Posterior cingulate gyrus (tissue), 11 donors: ENCODE results near the gene ZBTB20.
A peak's percentile ranks its signal among the peaks of the same experiment; 100 is the strongest.

ENCODE experiments used
- DNase-seq, 10 donors: peaks; one replicate each; pipeline versions ENCODE4 v3.0.0 to v3.0.0-alpha.2; 2020 to 2021; ENCODE audit warnings: mixed read lengths in 3 of 10
- intact Hi-C: fragments of 100-400 bp; cut with DNase I; formaldehyde crosslinking; loops from one replicate; pipeline ENCODE4 v1.15.1; 2023

The ZBTB20 gene

GRCh38 chr3:114664006-114664405 lies 483.1 kb downstream of the ZBTB20 start:
- intact Hi-C loops = no loop called here
- DNase-seq = no peak

GRCh38 chr3:114660808-114661207 lies 486.3 kb downstream of the ZBTB20 start:
- no peak for DNase-seq
- intact Hi-C loops = no loop called here

DNA sequence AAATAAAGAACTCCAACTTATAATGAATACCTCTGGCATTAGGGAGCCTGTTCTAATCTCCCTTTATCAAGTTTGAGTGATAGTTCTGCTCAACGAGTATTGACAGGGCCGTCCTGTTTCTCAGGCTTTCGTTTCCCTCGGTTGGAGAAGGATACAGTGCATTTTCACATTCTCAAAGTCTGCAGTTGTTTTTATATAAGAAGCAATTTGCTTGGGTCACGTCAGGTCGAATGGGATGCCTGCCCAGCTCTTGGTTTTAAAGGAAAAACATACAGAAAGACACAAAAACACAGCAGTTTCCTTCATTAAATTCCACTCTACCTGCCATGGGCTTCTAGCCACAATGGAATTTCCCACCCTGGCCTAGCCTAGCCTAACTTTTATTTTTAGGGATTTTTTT lies 487.0 kb downstream of the ZBTB20 start:
- peak in 3 of 10 donors; percentile 9 to 63 (median 32) for DNase-seq
- intact Hi-C loops = no loop called here

DNA sequence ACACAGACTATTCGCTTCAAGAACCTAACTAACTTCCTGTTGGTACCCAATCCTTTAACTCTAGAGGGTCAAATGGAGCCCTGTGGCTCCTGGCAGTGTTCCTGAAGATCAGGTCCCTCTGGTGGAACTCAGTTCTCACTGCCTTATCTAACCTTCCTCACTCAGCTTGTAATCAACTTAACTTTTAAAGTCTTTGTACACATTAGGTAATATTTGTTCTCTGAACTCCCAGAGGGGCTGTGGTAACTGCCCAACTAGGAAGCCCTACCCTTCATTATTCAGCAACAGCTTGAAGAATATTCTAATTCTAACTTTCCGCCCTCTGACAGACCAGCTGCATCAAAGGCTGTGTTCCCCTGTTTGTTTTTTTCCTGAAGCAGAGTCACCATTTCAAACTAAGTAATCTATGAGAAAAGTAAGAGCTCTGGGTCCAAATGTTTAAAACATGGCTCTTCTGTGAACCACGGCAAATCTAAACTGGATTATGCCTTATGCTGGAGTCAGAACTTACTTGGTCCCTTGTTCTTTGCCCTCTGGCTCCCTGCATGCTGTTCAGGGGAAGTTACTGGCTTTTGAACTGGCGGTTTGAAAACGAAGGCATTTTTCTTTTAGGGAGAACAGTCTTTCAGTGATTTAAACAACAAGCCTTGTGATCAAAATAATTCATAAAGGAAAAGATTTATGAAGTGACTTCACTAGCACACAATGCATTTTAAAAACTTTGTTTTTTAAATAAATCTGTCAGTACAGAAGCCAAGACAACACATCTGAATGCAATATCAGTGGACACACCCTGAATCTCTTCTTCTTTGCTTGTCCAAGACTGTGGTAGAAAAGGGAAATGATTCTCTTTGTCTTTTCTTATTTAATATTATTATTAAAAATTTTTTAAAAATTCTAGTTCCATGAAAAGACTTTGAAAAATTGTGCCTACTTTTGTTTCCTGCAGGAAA lies 487.7 kb downstream of the ZBTB20 start:
- no peak for DNase-seq
- intact Hi-C loops = no loop called here

GRCh38 chr3:114651555-114651954 lies 495.5 kb downstream of the ZBTB20 start:
- intact Hi-C loops = no loop called here

GRCh38 chr3:114650808-114651207 lies 496.3 kb downstream of the ZBTB20 start:
- DNase-seq = no peak
- intact Hi-C loops = no loop called here

More at GRCh38 chr3:114651555-114651954, 495.5 kb downstream of the ZBTB20 start:
- no peak for DNase-seq

GRCh38 chr3:114649331-114649730 lies 497.8 kb downstream of the ZBTB20 start:
- intact Hi-C loops = no loop called here

DNA sequence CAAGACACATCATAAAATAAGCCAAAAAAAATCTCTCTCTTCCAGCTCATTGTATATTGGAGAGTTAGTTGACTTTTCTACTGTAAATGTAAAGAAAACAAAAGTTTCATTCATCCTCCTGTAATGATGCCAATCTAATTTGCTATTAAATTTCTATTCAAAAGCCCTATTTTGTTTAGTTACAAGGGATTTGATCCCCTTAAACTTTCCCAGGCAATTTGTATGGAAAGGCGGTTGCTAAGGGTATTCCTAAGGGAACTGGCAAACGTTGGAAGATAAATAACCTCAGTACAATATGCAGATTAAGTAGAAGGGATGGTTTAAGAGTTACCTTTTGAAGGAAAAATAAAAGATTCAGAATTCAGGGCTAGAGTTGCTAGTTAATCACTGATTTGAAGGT lies 500.6 kb downstream of the ZBTB20 start:
- intact Hi-C loops = no loop called here
- no peak for DNase-seq

More at GRCh38 chr3:114649331-114649730, 497.8 kb downstream of the ZBTB20 start:
- no peak for DNase-seq

GRCh38 chr3:114645392-114645791 lies 501.7 kb downstream of the ZBTB20 start:
- intact Hi-C loops = no loop called here
- DNase-seq = no peak

DNA sequence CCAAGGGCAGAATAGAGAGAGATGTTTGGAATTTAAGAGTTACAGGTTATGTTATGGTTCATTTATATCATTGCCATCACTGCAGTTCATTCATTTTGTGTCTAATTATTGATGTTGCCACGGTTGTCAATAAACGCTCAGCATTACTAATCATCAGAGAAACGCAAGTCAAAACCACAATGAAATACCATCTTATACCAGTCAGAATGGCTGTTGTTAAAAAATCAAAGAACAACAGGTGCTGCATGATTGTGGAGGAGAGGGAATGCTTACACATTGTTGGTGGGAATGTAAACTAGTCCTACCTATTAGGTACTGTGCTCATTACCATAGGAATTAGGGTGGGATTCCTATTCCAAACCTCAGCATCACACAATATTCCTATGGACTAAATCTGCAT lies 502.7 kb downstream of the ZBTB20 start:
- DNase-seq = no peak
- intact Hi-C loops = no loop called here

DNA sequence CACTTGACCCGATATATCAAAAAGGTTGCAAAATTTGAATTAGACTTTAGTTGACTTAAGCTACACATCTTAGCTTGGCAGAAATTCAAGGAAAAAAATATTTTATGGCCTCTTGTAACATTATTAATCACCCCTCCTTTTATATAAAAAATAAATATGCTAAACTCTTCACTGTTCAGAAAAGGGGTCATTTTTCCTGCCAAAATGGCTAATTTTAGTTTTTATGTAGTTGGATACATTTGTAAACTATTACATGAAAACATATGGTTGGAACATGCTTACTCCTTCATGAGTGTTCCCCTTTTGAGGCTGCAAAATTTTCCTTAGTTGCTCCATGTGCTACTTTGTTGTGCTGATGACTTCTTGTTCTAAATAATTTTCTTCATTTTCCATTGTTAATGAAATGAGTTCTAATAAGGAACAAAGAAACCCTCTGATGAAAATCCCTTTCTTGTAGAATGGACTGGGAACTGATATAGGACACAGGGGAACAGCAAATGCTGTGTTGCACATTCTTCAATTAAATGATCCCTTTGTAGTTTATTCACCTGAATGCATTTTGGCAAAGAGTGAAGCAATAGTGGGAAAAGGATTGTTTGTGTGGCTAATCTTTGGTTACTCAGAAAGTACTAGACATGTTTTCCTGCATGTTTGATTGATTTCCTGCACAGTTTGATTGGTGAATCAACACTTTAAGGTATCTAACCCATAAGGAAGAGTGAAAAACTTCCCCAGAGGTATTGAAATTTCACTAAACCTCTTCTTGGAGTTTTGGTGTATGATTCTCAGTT lies 503.9 kb downstream of the ZBTB20 start:
- no peak for DNase-seq
- intact Hi-C loops = no loop called here

DNA sequence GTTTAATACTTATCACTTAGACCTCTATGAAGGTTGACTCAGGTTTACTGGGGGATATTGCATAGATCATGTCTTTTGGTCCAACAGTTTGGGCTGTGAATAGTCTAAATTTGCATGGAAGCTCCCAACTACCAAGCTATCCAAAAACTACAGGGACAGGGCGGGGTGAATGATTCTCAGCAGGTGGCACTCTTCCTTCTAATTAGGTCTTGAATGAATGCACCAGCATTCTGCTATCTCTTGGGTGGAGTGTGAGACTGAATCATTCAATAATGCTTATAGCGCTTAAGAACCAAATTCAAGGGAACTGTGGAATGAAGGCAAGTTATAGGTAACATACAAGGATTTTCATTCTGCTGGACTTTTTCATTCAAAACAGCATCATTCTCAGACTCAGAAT lies 507.0 kb downstream of the ZBTB20 start:
- DNase-seq = no peak
- intact Hi-C loops = no loop called here

DNA sequence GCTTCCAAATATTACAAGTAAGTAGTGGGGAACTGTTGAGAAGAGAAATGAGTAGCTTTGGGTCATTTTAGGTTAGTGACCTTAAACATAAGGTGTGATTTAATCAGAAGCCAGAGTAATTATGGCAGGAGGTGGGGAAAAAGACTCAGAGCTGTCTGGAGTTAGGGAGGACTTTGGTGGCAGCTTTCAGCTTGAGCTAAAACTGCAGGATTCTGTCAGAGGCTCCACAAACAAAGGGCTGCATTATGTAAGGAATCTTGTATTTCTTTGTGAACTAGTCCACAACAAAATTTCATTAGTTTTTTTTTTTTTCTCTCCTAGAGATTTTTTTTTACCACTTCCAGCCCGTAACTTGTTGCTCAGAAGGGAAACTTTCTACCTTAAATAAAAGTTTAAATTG lies 507.9 kb downstream of the ZBTB20 start:
- DNase-seq = no peak
- intact Hi-C loops = no loop called here

DNA sequence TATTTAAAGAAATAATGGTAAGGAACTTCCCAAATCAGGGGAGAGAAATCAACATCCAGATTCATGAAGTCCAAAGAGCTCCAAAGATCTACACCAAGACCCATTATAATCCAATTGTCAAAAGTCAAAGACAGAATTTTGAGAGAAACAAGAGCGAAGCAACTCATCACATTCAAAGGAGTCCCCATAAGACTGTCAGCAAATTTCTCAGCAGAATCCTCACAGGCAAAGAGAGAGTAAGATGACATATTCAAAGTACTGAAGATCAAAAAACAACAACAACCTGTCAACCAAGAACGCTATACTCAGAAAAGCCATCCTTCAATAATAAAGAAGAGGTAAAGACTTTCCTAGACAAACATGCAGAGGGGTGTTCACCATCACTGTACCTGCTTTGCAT lies 511.2 kb downstream of the ZBTB20 start:
- DNase-seq = no peak
- intact Hi-C loops = no loop called here

GRCh38 chr3:114634635-114635034 lies 512.5 kb downstream of the ZBTB20 start:
- intact Hi-C loops = no loop called here
- no peak for DNase-seq

DNA sequence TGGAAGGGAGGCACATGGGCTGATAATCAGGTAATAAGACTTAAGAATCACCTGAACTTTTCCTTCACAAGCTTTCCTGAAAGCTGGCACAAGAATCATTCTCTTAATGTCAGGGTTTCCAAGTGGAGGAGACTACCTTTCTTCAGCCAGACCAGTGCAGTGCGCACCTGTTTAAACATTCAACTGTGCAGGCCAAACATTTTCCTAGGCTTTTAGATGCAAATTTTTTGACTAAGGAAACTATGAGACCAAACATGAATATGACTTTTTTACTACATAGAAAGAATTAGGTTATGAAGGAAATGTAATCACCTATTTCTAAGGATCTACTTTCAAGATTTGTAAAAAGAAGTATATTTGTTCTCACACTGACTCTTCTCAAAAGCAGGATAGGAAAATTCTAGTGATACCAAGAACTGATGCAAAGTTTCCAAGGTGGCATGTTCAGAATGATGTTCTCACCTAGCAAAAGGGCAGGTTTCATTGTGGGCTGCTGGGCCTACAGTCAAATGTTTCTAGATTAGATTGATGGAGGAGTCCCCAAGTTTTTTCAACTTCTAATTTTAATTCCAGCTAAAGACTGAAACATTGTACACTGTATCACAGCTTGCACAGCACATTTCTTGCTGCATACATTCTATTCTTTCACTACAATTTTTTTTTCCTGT lies 514.2 kb downstream of the ZBTB20 start:
- intact Hi-C loops = no loop called here
- no peak for DNase-seq

DNA sequence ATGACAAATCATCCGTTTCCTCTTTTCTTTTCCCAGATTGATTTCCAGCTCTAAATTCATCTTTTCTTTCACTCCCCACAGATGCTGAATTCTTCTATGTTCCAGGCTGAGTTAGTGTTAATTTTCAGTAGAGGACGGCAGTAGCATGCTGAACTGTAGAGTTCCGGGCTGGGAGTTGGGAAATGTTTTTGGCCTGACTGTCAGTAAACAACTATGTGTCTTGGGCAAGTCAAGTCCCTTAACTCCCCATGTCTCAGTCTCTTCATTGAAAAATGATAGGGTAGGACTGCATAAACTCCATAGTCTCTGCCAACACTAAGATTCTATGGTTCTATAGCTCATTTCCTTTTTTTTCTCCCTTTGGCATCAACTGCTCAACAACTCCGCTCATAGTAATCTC lies 519.3 kb downstream of the ZBTB20 start:
- intact Hi-C loops = no loop called here
- DNase-seq = no peak

DNA sequence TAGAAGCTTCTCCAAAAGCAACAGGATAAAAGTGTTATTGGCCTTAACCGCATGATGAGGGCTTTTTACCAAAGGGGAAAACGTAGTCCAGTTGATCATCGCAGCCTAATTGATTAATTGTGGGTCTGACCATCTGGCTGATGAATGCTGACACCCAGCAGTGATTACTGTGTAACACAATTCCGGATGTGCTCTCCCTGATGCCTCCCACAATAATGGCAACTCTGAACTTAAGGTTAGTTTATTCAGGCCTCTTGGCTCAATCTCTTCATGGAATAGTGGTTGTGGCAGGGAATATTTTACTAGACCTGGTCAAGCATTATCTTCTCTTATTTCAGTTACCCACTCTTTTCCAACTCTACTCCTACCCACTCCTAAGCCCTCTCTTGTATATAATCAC lies 520.3 kb downstream of the ZBTB20 start:
- DNase-seq = no peak
- intact Hi-C loops = no loop called here

DNA sequence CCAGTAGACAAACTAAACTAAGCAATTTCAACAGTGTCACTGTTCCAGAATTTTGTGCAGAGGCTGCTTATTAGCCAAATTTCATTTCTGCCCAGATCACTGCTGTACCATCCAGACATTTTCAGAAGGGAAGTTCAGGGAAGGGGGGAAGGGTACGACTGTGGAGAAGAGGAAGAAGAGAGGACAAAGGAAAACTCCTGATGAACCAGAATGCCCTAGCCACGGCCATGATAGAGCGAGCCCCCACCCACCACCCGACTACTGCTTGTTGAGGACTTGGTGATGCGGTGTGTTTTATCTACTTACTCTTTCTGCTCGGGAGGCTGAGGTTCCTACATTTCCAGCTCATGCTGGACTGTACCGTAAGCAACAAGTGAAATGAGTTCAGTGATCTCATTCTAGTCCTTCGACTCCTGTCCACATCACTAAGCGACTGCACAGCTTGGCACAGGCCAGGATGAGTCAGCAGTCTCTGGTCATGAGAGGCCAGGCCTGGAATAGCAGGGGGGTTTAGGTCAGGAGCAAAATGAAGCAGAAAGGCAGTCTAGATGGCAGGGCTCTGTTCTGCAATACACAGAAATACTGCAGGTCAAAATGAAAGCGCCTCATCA lies 522.4 kb downstream of the ZBTB20 start:
- DNase-seq = peak; percentile 64 to 97 (median 88)
- intact Hi-C loops = no loop called here

DNA sequence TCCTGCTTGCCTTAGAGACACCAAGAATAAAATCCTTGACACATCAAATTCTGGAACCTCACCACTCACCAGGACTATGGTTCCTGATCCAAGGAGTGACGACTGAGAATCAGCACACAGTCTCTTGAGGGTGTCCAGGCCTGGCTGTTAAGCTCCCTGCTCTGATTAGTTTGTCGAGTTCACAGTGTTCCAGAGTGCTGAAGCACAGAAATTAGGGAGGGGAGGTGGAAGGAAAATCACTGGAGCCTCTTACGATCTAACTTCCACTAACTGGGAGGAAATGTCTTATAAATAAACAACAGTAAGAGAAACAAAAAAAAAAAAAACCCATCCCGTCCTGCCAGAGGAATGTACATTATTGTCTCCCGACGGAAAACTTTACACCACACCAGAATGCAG lies 523.0 kb downstream of the ZBTB20 start:
- intact Hi-C loops = no loop called here

More for the DNA sequence above, 523.0 kb downstream of the ZBTB20 start:
- DNase-seq = peak in 2 of 10 donors; percentile 12 to 20
